SK-N-MC (cell line): ENCODE measurements around the gene NAP1L4.

ENCODE experiments used
- EZH2 ChIP-seq: fragments of 200-600 bp; sonication (generic); IDR thresholded peaks from one replicate; pipeline ENCODE4 v1.6.1; 2017; ENCODE audit warnings: antibody characterized with exemption
- FOXP2 ChIP-seq: optimal IDR thresholded peaks from 2 replicates; pipeline ENCODE3; 2011; ENCODE audit warnings: mild to moderate bottlenecking, moderate library complexity; ENCODE audit not compliant: insufficient read depth; ENCODE audit errors: extremely low read length, control extremely low read depth
- POLR2AphosphoS5 ChIP-seq: IDR thresholded peaks from 2 replicates; pipeline ENCODE4 v1.6.1; 2012; ENCODE audit warnings: mild to moderate bottlenecking, low read depth, low read length, borderline replicate concordance

- TF ChIP-seq POLR2AphosphoS5 (no peak), EZH2 (no peak), FOXP2 (no peak)
Measured at GRCh38 chr11:2974272-2974671, 17.9 kb downstream of the NAP1L4 start.
